Keratinocyte (primary cell): ENCODE measurements around the gene KCNN3.

Experiments used
- EZH2 ChIP-seq: IDR thresholded peaks from one replicate; pipeline ENCODE4 v1.6.1; 2012; ENCODE audit warnings: inconsistent platforms, mild to moderate bottlenecking, low read length, moderate library complexity
- TF ChIP-seq, protein P1 (sequence below), 3 experiments: IDR thresholded peaks in 1 of 3; conservative IDR thresholded peaks in 1 of 3; optimal IDR thresholded peaks in 1 of 3; 2 replicates in 2 of 3; 3 replicates in 1 of 3; pipeline versions ENCODE3 to v1.5.1; 2011; ENCODE audit warnings: low read length in 3 of 3, mild to moderate bottlenecking in 3 of 3, moderate library complexity in 2 of 3, control low read depth in 1 of 3, inconsistent platforms in 1 of 3; ENCODE audit not compliant: insufficient read depth in 2 of 3; ENCODE audit errors: extremely low read depth in 1 of 3

GRCh38 chr1:154857441-154858215 is 12.5 kb downstream of the KCNN3 start:
- TF ChIP-seq, protein P1, sequence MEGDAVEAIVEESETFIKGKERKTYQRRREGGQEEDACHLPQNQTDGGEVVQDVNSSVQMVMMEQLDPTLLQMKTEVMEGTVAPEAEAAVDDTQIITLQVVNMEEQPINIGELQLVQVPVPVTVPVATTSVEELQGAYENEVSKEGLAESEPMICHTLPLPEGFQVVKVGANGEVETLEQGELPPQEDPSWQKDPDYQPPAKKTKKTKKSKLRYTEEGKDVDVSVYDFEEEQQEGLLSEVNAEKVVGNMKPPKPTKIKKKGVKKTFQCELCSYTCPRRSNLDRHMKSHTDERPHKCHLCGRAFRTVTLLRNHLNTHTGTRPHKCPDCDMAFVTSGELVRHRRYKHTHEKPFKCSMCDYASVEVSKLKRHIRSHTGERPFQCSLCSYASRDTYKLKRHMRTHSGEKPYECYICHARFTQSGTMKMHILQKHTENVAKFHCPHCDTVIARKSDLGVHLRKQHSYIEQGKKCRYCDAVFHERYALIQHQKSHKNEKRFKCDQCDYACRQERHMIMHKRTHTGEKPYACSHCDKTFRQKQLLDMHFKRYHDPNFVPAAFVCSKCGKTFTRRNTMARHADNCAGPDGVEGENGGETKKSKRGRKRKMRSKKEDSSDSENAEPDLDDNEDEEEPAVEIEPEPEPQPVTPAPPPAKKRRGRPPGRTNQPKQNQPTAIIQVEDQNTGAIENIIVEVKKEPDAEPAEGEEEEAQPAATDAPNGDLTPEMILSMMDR (optimal IDR thresholded peaks at IDR 0.05 in 1 of 3, IDR thresholded peaks at IDR 0.05 in 1 of 3, conservative IDR thresholded peaks at IDR 0.05 in 1 of 3; ENCODE audit: extremely low read depth in 1 of 3, insufficient read depth in 2 of 3, low read length in 3 of 3) = no peak
- TF ChIP-seq EZH2 = no peak
